RCC 7860 (cell line): Measurements from ENCODE around the gene GLI3.

ENCODE experiments used
- DNase-seq: peaks from one replicate; pipeline ENCODE4 v3.0.0-alpha.2; 2015; ENCODE audit warnings: low spot score
- FAIRE-seq: peaks from 2 replicates; lab custom pipeline; 2012; peaks lifted over from hg19 to GRCh38; lab: Jason Lieb, UNC

GLI3 gene

GRCh38 chr7:42055171-42055570 is 181.8 kb downstream of the GLI3 start:
- no peak for DNase-seq
- FAIRE-seq, result no peak

GRCh38 chr7:42053834-42054233 is 183.2 kb downstream of the GLI3 start:
- FAIRE-seq, result no peak
- DNase-seq, result no peak

DNA sequence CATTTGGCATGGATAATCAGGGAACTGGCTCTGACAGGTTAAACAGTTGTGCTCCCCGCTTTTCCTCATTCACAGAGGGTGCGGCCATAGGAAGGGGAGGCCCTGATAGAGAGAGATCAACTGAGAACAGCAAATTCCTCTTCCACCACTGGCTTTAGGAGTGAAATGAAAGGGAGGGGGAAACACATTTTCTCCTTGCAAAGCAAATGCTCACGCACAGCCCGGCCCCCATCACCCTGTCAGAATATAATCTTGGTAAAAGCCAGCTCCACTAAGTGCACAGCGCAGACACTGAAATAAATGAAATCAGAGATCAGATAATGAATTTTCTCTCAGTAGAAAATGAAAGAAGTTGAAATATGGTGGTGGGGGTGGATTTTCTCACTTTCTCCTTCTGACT is 187.2 kb downstream of the GLI3 start:
- FAIRE-seq (no peak), DNase-seq (no peak)

DNA sequence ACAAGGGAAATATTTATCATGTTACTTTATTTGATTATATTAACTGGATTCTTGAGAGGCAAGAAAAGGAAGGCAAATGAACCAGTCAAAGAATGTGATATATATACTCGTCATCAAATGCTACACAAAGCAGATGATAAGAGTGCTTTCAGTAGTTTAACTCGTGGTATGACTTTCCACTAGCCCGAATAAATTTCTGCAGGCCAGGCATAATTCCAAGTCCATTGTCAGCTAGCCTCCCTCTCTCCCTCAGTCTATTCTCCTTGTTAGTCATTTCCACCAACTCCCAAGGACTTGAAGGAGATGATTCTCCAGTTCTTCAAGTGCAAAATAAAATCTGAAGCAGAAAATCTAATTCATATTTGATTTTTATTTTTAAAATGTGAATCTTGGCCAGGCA is 190.5 kb downstream of the GLI3 start:
- no peak for FAIRE-seq

DNA sequence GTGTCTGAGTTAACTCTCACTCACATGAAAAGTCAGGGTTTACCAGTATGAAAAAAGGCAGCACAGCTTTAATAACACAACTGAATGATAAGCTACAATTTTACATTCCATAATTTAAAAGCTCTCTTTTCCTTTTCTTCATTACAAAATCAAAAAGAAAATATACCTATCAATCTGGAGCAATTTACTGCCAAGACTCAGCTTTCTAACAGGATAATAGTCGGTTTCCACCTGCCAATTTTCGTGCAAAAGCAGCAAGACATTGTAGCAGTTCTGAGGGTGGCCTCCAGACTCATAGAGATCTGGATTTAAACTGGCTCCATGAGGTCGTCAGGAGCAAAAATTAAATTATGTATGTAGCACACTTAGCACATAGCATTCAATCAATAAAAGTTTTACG is 191.0 kb downstream of the GLI3 start:
- DNase-seq (no peak), FAIRE-seq (no peak)

More for the DNA sequence above, 190.5 kb downstream of the GLI3 start:
- DNase-seq, result no peak

DNA sequence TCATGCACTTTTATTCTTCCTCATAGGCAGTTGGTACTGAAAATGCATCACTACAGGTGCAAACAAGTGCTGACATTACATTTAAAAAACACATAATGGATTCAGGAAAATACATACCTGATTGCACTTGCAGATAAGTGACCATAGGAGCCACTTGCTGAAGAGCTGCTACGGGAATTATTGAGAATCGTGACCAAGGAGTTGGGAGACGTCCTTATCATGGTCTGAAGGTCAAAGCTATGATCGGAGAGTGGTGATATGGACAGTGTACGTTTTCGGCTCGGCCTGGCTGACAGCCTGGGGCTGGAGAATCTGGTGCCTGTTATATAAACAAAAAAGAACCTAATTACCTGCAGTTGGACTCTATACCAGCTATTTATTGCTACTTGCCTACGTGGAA is 197.1 kb downstream of the GLI3 start:
- FAIRE-seq (no peak), DNase-seq (no peak)

- DNase-seq, result no peak
- no peak for FAIRE-seq
Measured at GRCh38 chr7:42035210-42035609, 201.8 kb downstream of the GLI3 start.

DNA sequence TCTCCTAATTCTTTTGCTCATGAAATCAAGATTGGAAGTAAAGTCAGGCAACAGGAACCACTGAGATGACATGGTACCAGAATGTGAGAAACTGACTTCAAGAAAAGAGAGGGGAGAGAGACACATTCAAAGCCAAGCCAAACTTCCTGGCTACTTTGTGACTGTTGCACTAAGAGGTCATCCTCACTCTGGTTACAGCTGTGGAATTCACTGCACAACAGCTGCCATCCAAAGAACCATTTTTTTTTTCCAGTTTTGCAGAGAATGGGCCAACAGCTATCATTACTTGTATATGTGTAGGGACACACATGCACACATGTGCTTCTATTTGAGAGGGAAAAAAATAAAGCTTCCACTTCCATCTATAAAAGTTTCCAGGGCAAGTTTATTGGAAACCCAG is 203.5 kb downstream of the GLI3 start:
- no peak for FAIRE-seq

GRCh38 chr7:42029405-42029804 is 207.6 kb downstream of the GLI3 start:
- no peak for DNase-seq

More for the DNA sequence above, 203.5 kb downstream of the GLI3 start:
- DNase-seq, result no peak

GRCh38 chr7:42027521-42027920 is 209.5 kb downstream of the GLI3 start:
- FAIRE-seq (no peak), DNase-seq (no peak)

More at GRCh38 chr7:42029405-42029804, 207.6 kb downstream of the GLI3 start:
- no peak for FAIRE-seq

DNA sequence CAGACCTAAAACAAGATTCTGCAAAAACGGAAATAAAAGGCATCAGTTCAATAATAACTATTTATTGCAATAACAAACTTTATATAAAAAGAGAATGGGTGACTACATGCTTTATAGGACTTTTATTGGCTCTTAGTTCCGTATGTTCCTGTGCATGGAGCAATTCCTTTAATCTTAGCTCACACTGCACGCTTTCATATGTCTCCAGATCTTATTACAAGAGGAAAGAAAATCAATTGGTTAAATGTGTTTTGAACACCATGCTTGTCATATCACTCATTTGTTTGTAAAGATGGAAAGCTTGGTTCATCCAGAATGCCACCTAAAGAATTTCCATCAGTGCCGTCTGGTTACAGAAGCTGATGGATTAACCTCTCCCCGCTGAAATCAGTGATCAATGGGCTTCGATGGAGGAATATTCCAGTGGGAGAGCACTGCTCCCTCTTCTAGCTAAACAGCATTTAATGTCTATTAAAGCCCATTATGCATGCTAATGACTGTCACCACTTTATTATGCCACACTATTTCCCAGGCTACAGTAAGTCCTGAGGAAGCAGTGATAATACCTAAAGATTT is 210.3 kb downstream of the GLI3 start:
- no peak for FAIRE-seq
- no peak for DNase-seq

- FAIRE-seq (no peak), DNase-seq (no peak)
Measured at GRCh38 chr7:42025635-42026375, 211.2 kb downstream of the GLI3 start.

DNA sequence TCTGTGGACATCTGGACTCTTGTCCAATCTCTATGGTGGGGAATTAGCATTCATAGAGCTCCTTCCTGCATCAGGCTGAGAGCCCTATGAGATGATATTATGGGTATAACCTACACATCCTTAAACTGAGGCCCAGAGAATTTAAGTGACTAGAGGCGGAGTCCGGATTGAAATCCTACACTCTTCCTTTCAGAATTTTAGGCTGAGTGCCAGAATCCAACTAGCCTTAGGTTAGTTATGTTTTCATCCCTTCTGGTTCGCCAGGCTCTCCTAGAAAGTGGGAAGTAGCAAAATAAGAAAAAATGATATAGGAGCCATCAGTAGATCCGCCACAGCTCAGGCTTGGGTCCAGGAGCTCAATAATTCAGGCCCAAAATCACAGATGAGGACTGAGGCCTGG is 212.5 kb downstream of the GLI3 start:
- DNase-seq (no peak), FAIRE-seq (no peak)

DNA sequence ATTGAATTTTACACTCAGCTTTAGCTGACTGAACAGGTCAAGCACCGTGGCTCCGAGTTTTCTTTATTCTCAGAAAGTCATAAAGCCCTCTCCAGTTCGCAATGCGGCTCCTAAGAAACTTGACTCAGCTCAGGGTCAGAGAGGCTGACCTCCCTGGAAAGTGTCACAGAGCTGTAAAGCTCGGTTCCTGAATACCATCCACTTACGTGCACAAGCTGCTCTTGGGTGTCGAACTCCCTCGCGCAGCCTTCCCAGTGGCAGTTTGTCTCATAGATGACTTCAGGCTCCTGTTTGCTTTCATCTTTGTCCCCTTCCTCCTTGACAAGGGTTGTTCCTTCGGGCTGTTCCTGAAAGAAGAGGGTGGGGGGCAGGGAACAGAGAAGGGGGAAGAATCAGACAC is 213.7 kb downstream of the GLI3 start:
- FAIRE-seq (no peak), DNase-seq (no peak)

GRCh38 chr7:42022791-42023190 is 214.2 kb downstream of the GLI3 start:
- FAIRE-seq (no peak), DNase-seq (no peak)

DNA sequence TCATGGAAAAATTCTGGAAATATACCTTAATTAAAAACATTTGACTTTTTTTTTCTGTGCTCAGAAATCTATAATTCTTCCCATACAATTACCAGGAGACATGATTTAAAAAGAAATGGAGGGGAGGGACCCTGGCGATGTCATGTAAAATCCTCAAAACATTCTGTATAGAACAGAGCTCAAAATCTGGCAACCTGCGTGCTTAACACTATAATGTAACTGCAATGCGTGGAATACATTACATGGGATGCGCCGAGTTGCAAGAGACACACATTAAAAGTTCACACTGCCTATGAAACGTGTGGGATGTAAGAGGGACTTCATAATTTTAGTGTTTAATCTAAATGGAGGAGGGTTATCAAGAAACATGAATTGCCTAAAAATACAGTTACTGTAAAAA is 215.0 kb downstream of the GLI3 start:
- FAIRE-seq (no peak), DNase-seq (no peak)

DNA sequence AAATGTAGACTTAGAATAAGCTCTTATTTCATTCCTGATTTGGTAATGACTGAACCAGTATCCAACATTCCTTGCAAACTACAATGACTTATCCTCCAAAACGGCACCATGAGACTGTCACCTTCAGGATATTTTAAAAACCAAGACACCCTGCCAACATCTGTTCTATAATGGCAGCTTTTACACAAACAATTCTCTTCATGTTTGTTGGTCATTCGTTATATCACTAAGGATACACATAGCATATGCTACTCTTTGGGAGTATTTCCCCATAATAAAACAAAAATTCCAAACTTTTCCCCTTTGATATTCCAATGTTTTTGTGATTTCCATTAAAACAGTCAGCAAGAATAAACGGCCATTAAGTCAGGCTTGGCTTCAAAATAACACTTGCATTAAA is 215.4 kb downstream of the GLI3 start:
- no peak for FAIRE-seq
- DNase-seq, result no peak

- DNase-seq, result no peak
- FAIRE-seq, result no peak
Measured at GRCh38 chr7:42020061-42020460, 216.9 kb downstream of the GLI3 start.

DNA sequence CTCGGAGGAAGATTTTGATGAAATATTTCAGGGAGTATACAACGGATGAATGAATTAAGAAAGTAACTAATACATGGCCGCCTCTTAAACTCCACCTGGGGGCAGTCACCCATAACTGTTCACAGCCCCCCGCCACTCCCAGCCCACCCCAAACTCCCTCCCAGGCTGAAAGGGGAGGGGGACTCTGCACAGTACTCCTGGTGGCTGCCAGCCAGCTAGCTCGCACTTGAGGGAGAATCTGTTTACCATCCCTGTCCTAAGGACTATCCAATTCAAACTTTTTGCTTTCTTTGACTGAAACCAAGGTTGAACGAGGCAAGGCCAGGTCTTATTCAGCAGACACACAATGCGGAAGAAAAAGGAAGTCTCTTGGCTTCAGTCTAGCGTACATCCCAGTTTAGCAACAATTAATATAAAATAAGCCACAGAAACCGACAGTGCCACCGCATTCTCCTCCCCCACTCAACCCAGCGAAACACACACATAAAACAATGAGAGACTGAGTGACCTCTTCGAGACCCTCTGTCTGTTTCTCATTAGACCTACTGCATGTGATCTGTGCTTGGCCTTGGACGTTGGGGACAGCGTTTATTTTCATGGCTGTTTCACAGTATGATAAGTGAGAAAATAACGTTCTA is 219.5 kb downstream of the GLI3 start:
- DNase-seq (no peak), FAIRE-seq (no peak)

GRCh38 chr7:42016517-42016916 is 220.5 kb downstream of the GLI3 start:
- FAIRE-seq (no peak), DNase-seq (no peak)

GRCh38 chr7:42014625-42015618 is 222.1 kb downstream of the GLI3 start:
- FAIRE-seq, result peak; percentile 56
- peak; percentile 55 for DNase-seq
